Spleen (tissue), 11 donors: Measurements from ENCODE around the gene CITED4. TPM values are rescaled to one million over a fixed set of nuclear protein-coding genes. Genes with fewer than 3 reads are reported as not detected.

Source experiments
- DNase-seq: peaks from one replicate; pipeline ENCODE4 v3.0.0-alpha.2; 2020
- H3K27ac ChIP-seq, 8 donors: fragments of 200-600 bp; sonication (generic) in 7 of 8; 1 replicate in 4 of 8; 2 replicates in 4 of 8; pipeline versions ENCODE4 v1.5.0 to v1.8.0; 2016 to 2021; ENCODE audit warnings: inconsistent platforms in 4 of 8, mild to moderate bottlenecking in 4 of 8, moderate library complexity in 1 of 8
- H3K27me3 ChIP-seq, 7 donors: fragments of 200-600 bp; sonication (generic) in 6 of 7; replicated peaks in 1 of 7; 1 replicate in 4 of 7; 2 replicates in 3 of 7; pipeline versions ENCODE4 v1.5.0 to v1.8.0; 2016 to 2021; ENCODE audit warnings: inconsistent platforms in 3 of 7, mild to moderate bottlenecking in 1 of 7
- H3K36me3 ChIP-seq, 6 donors: fragments of 200-600 bp; sonication (generic) in 5 of 6; 1 replicate in 4 of 6; 2 replicates in 2 of 6; pipeline versions ENCODE4 v1.5.0 to v1.8.0; 2016 to 2021; ENCODE audit warnings: inconsistent platforms in 2 of 6
- H3K4me1 ChIP-seq, 6 donors: fragments of 200-600 bp; sonication (generic) in 5 of 6; 1 replicate in 3 of 6; 2 replicates in 3 of 6; pipeline versions ENCODE4 v1.5.0 to v1.8.0; 2016 to 2021; ENCODE audit warnings: inconsistent platforms in 3 of 6
- H3K4me3 ChIP-seq, 8 donors: fragments of 200-600 bp; sonication (generic) in 7 of 8; 1 replicate in 4 of 8; 2 replicates in 4 of 8; pipeline versions ENCODE4 v1.5.0 to v1.8.0; 2016 to 2021; ENCODE audit warnings: inconsistent platforms in 4 of 8, mild to moderate bottlenecking in 4 of 8, moderate library complexity in 2 of 8
- H3K9me3 ChIP-seq, 8 donors: fragments of 200-600 bp; sonication (generic) in 7 of 8; 1 replicate in 4 of 8; 2 replicates in 4 of 8; pipeline versions ENCODE4 v1.5.0 to v1.8.0; 2016 to 2021; ENCODE audit warnings: inconsistent platforms in 4 of 8
- POLR2A ChIP-seq, 3 donors: fragments of 450-650 bp; IDR thresholded peaks; one replicate each; pipeline ENCODE4 v1.5.1; 2017; ENCODE audit warnings: antibody characterized with exemption in 3 of 3, mild to moderate bottlenecking in 1 of 3
- POLR2AphosphoS5 ChIP-seq, 3 donors: sonication (generic); formaldehyde crosslinking; IDR thresholded peaks; one replicate each; pipeline ENCODE4 v1.5.1; 2017; ENCODE audit warnings: antibody characterized with exemption in 3 of 3
- WGBS, 5 donors: extraction: QIAGEN DNeasy Blood & Tissue Kit in 3 of 5; methylation state at CpG; one replicate each; pipeline versions ENCODE4 v1.1.5 to v1.1.7; 2013 to 2018; 5-methylcytosine and 5-hydroxymethylcytosine counted together
- intact Hi-C: fragments of 100-400 bp; cut with DNase I; formaldehyde crosslinking; loops from one replicate; pipeline ENCODE4 v1.15.0; 2023; ENCODE audit warnings: low total_unique reads
- polyA plus RNA-seq, 3 donors: library from polyadenylated mRNA; stranded (reverse); fragments of 200-250 nt; gene quantifications; one replicate each; pipeline ENCODE4 v1.2.1, GENCODE V29; 2013
- total RNA-seq, 7 donors: library from RNA; depleted of rRNA in 3 of 7; stranded (reverse); fragments of >200 nt in 3 of 7; fragmentation: NEBNext Ultra II Directional in 4 of 7; extraction: Animal tissue kit (Norgen Biotek cat#: 25700) in 4 of 7; gene quantifications; one replicate each; pipeline versions ENCODE4 v1.1.0 to v1.2.1, GENCODE V29; 2016 to 2021
- TF ChIP-seq, protein P1 (sequence below), 11 experiments: fragments of 200-600 bp in 7 of 11; fragments of 450-650 bp in 4 of 11; sonication (generic) in 4 of 11; IDR thresholded peaks in 8 of 11; conservative IDR thresholded peaks in 3 of 11; 1 replicate in 7 of 11; 2 replicates in 4 of 11; pipeline versions ENCODE4 v1.4.0 to v1.8.0; 2016 to 2021; ENCODE audit warnings: antibody characterized with exemption in 11 of 11, inconsistent platforms in 4 of 11, mild to moderate bottlenecking in 1 of 11
- donor health status: healthy with polysubstance abuse.
- donor health status: DM: no; HTN: no; CAD: no; lungs with moderate emphysema.
- donor health status: DM: no; HTN: no; CAD: no.
- donor health status: Bipolar disorder and iron deficiency.
- donor health status: healthy.
- donor health status: DM: no; HTN: no; CAD: no.
- donor health status: DM: yes; HTN: yes; CAD: no.

The CITED4 gene
- total and polyA plus RNA-seq, 10 donors: 10.0 to 98.8 (median 46.8) TPM

- Histone ChIP-seq H3K27me3 (no peaks in the 10 kb centered on the region), H3K4me1 (peaks cover 0 to 16% (median 3%) of the 10 kb centered on the region in 6 donors), H3K9me3 (peaks cover 4 to 29% (median 26%) of the 10 kb centered on the region in 8 donors), H3K36me3 (no peaks in the 10 kb centered on the region), H3K4me3 (no peak overlapping the region), H3K27ac (no peak overlapping the region)
- intact Hi-C loops: no loop called here
- TF ChIP-seq POLR2A (IDR thresholded peaks at IDR 0.05) (no peak), POLR2AphosphoS5 (IDR thresholded peaks at IDR 0.05) (no peak)
- TF ChIP-seq, protein P1, sequence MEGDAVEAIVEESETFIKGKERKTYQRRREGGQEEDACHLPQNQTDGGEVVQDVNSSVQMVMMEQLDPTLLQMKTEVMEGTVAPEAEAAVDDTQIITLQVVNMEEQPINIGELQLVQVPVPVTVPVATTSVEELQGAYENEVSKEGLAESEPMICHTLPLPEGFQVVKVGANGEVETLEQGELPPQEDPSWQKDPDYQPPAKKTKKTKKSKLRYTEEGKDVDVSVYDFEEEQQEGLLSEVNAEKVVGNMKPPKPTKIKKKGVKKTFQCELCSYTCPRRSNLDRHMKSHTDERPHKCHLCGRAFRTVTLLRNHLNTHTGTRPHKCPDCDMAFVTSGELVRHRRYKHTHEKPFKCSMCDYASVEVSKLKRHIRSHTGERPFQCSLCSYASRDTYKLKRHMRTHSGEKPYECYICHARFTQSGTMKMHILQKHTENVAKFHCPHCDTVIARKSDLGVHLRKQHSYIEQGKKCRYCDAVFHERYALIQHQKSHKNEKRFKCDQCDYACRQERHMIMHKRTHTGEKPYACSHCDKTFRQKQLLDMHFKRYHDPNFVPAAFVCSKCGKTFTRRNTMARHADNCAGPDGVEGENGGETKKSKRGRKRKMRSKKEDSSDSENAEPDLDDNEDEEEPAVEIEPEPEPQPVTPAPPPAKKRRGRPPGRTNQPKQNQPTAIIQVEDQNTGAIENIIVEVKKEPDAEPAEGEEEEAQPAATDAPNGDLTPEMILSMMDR (IDR thresholded peaks at IDR 0.05 in 8 of 11, conservative IDR thresholded peaks at IDR 0.05 in 3 of 11): no peak
- no peak for DNase-seq
These were observed 32.3 kb upstream of the CITED4 start for GRCh38 chr1:40894455-40894854.

DNA sequence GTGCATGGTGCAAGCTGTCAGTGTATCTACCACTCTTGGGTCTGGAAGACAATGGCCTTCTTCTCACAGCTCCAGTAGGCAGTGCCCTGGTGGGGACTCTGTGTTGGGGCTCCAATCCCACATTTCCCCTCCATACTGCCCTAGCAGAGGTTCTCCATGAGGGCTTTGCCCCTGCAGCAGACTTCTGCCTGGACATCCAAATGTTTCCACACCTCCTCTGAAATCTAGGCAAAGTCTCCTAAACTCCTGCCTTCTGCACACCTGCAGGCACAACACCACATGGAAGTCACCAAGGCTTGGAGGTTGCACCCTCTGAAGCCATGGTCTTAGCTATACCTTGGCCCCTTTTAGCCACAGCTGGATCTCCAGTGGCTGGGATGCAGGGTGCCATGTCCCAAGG is 31.8 kb upstream of the CITED4 start:
- no peaks in the 10 kb centered on the region for H3K27me3 ChIP-seq
- peaks cover 4 to 29% (median 26%) of the 10 kb centered on the region in 8 donors for H3K9me3 ChIP-seq
- DNase-seq: no peak
- intact Hi-C loops: no loop called here
- H3K4me1 ChIP-seq: peaks cover 0 to 16% (median 3%) of the 10 kb centered on the region in 6 donors
- no peaks in the 10 kb centered on the region for H3K36me3 ChIP-seq
- H3K4me3 ChIP-seq: no peak overlapping the region
- H3K27ac ChIP-seq: no peak overlapping the region
- no peak for TF ChIP-seq POLR2A (IDR thresholded peaks at IDR 0.05)
- TF ChIP-seq, protein P1 (IDR thresholded peaks at IDR 0.05 in 8 of 11, conservative IDR thresholded peaks at IDR 0.05 in 3 of 11): no peak
- TF ChIP-seq POLR2AphosphoS5 (IDR thresholded peaks at IDR 0.05): no peak

DNA sequence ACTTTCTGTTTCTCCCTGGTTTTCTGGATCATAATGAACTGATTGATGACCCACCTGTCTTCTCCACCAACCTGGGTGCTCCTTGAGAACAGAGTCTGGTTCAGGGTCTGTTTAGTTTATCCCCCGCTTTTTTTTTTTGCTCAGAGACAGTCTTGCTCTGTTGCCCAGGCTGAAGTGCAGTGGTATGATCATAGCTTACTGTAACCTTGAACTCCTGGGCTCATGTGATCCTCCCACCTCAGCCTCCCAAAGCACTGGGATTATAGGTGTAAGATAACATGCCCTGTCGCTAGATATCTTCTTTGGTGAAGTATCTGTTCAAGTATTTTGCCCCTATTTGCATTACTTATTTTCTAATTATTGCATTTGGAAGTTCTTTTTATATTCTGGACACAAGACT is 30.2 kb upstream of the CITED4 start:
- Histone ChIP-seq H3K36me3 (no peaks in the 10 kb centered on the region), H3K9me3 (peaks cover 4 to 29% (median 26%) of the 10 kb centered on the region in 8 donors), H3K4me3 (no peak overlapping the region), H3K4me1 (peaks cover 0 to 6% (median 0%) of the 10 kb centered on the region in 6 donors), H3K27me3 (no peaks in the 10 kb centered on the region), H3K27ac (no peak overlapping the region)
- intact Hi-C loops: no loop called here
- DNase-seq: no peak
- TF ChIP-seq POLR2A (IDR thresholded peaks at IDR 0.05) (no peak), POLR2AphosphoS5 (IDR thresholded peaks at IDR 0.05) (no peak)
- TF ChIP-seq, protein P1 (IDR thresholded peaks at IDR 0.05 in 8 of 11, conservative IDR thresholded peaks at IDR 0.05 in 3 of 11): no peak
- 83 to 91% (median 88%) methylated on average over 2 of the region's 2 CpGs for WGBS, 5 donors

DNA sequence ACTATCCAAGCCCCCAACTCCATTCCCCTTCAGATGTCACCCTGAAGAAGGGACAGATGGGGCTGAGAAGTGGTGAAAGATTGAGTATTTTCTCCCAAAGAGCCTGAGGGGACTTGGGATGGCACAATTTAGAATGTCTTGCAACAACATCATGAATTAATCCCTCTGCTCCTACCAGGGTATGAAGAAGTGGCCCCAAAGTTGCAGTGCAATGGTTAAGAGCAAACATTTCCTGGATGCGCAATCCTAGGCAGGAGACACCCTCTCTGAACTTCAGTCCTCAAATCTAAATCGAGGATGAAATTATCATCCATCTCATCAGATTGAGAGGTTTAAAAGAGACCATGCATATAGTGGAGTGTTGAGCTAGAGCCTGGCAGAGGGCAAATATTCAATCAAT is 28.6 kb upstream of the CITED4 start:
- Histone ChIP-seq H3K27ac (peak overlapping the region in 2 of 8 donors; percentile 42 to 50), H3K9me3 (peaks cover 4 to 28% (median 26%) of the 10 kb centered on the region in 8 donors), H3K4me1 (peaks cover 0 to 6% (median 0%) of the 10 kb centered on the region in 6 donors), H3K27me3 (peaks cover 0 to 11% (median 0%) of the 10 kb centered on the region in 7 donors), H3K36me3 (no peaks in the 10 kb centered on the region), H3K4me3 (no peak overlapping the region)
- DNase-seq: no peak
- intact Hi-C loops: no loop called here
- 55 to 79% (median 63%) methylated on average over 2 of the region's 2 CpGs for WGBS, 5 donors
- TF ChIP-seq, protein P1 (IDR thresholded peaks at IDR 0.05 in 8 of 11, conservative IDR thresholded peaks at IDR 0.05 in 3 of 11): no peak
- TF ChIP-seq POLR2A (IDR thresholded peaks at IDR 0.05) (no peak), POLR2AphosphoS5 (IDR thresholded peaks at IDR 0.05) (no peak)
